Stimulated activated CD8-positive, alpha-beta memory T cell treated with anti-CD3 and anti-CD28 coated beads, Interleukin-7, amount 100 ng/mL, for 48 hours (primary cell): ENCODE results near the gene GNAS-AS1.
"Not testable (repeated sequence)": the region's sequence is repeated elsewhere in the genome, so short reads cannot be mapped to it uniquely, and the experiment has no call there.

Source experiments
- DNase-seq, 2 donors: peaks; one replicate each; pipeline ENCODE4 v3.0.0-alpha.2; 2020; ENCODE audit warnings: low read depth in 1 of 2; ENCODE audit errors: extremely low read depth in 1 of 2

The GNAS-AS1 gene

DNA sequence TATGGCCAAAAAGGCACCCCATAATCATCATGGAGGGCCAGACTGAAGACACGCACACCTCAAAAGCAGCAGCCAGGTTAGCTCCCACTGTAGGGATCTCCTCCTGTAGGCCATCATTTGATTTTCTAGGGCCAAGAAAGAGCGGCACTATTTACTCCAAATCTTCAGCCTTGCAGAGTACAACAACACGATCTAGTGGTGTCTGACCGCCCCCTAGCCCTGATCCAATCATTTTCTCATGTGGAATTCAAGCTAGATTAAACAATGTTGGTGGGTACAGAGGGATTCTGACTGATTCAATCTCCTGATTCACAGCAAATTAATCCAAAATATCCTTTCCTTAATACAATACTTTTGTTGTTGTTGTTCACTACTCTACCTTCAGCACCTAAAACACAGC is 12.5 kb downstream of the GNAS-AS1 start:
- DNase-seq = no peak

DNA sequence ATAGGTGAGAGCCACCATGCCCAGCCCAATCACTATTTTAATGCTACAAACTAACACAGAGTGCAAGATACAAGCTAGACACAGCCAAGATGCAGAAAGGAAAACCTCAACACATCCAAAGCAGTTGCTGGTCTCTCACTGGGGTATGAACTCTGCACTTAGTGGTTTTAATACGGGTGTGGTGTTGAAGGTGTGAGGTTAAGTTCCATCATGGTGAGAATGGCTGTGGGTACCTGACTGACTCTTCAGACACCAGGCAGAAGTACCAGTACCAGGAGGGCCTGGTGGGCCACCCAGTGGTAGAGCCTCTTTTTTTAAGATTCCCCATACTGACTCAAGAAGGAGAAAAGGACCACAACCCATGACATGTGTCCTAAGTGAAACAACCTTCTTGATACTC is 13.0 kb downstream of the GNAS-AS1 start:
- DNase-seq = no peak

DNA sequence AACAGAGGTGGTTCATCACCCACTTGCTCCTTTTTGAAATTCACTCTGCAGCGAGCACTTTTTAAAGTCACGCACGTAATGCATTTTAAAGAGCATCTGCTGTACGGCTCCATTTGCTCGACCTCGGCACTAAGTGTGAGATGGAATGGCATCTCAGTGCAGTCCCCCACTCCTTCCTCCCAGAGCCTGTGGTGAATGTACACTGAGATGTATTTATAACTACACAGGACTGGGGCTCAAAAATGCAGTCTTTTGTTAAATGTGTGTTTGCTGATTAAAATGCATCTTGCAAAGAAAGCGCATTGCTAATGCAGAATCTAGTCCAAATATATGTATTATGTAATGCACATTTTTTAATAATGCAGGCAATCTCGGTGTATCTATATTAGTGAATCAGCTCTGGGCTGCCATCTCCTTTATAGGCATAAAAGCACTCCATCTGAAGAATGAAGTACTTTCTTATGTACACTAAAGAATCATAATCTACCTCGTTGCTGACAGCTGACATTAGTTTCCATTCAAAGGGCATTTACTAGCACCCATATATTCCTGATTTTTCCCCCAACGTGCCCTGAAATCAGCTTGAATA is 14.0 kb downstream of the GNAS-AS1 start:
- no peak for DNase-seq

DNA sequence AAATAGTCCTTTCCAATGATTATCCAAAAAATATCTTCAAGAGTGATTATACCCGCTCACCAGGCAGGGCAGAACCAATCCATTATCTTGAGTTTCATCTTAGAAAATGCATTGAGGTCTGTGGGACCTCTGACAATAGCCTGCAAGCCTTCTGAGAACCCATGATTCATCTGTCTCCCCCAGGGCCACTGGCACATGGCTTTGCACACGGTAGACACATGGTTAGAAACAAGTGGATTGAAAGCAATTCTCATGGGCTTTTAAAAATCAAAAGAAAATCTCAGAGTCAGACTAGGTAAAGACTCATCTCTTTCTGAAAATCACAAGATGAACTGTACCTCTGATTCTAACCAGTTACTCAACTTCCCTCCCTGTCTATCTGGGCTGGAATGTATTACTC is 15.5 kb downstream of the GNAS-AS1 start:
- no peak for DNase-seq

DNA sequence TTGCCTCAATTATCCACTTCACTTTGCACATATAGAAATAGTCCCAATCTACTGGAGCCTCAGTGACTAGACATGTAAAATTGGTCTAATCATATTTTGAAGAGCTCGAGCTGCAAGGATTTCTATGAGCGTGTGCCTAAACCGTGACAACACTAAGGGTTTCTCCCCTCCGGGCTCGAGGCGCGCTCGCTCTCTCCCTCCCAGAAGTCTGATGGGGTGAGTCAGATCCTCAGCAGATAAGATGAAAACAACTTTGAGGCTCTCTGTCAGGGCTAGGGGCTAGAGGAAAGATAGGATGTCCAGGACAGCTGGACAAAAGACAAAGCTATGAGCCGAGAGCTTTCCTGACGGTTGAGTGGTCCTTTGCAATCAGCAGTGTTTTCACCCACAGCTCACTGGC is 16.8 kb downstream of the GNAS-AS1 start:
- DNase-seq = no peak

DNA sequence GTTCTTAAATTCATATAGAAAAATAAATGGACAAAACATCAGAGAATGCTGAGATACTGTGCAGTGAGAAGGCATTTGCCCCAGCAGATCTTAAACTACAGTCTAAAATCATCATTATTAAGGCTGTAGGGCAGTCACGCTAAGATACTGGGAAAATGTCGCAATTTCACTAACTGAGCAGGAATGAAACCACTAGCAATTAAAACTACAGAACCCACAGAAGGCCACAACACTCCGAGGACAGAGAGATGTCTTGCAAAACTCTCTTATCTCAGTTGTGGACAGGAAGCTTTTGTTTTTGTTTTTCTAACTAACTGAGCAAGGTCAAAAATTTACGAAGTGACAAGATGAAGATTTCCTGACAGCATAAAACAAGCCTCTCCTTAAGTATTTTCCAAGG is 18.2 kb downstream of the GNAS-AS1 start:
- DNase-seq = no peak

DNA sequence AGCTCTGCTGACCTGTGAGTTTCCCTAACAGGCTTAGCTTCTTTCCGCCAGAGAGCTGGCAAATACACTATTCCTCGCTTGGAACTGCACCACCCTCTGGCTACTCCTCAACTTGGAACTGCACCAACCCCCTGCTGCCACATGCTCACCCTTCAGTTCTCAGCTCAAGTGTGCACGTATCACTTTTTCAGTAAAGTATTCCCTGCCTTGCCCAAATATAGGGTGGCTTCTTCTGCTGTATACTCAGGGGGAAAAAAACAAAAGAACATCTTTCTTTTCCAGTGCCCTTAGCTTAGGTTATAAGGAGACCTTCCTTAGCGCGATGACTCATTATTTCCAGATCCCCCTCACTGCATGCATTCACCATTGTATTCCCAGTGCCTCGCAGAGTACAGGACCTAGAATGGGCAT is 21.2 kb downstream of the GNAS-AS1 start:
- no peak for DNase-seq

DNA sequence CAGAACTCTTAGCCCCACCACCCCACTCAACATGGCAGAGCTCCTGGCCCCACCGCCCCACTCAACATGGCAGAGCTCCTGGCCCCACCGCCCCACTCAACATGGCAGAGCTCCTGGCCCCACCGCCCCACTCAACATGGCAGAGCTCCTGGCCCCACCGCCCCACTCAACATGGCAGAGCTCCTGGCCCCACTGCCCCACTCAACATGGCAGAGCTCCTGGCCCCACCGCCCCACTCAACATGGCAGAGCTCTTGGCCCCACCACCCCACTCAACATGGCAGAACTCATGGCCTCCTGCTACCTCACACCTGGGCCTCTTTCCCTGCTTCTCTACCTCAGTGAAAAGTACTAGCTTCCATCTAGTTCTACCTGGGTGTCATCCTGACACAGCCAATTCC is 21.9 kb downstream of the GNAS-AS1 start:
- DNase-seq = not testable (repeated sequence)

DNA sequence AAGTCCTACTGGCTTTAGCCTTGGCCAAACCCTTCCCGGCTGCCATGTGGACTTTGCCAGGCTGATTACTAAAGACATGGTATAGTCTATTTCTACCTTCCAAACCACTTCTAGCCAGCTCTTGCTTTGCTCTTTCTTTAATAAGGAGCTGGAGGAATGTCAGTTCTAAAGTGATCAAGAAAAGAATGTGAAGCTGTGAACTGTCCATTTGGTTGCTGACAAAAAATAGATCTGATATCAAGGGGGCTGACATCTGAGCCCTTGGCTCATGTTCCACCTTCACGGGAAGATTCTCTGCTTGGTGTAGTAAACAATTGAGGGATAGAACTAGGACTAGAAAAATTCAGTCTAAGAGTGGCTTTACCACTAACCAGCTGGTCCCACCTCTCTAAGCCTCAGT is 22.6 kb downstream of the GNAS-AS1 start:
- no peak for DNase-seq

DNA sequence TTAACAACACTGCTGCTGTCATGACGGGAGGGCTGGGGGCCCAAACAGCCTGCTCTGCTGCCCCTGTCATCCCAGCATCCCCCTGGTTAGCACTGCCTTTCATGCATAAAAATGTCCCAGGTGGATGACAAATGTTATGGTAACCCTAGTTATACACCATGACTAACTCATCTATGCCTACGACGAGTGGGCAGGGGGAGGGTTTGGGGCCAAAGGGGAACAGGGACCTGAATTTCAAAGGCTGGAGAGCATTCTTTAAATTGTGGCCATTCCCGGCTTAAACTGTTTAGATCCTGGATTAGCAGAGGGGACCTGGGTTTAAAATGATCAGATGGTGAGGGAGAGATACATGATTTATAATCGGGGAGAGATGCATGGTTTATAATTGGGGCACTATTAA is 24.4 kb downstream of the GNAS-AS1 start:
- no peak for DNase-seq

DNA sequence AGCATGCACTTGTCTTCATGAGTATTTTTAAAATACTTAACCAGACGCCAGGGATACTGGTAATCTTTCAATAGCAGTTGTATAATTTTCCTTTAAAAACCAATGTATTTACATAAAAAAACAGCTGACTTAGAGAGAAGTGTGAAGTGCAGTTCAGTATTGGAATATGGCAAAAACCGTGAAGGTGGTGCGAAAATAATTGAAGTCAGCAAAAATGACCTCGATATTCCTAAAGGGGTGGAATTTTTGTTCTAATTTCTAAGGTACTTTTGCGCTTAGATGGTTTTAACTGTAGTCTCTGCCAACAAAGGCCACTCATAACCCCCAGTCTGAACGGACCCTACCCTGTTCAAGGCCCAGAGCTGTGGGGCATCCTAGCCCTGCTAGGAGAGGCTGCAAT is 25.3 kb downstream of the GNAS-AS1 start:
- no peak for DNase-seq

DNA sequence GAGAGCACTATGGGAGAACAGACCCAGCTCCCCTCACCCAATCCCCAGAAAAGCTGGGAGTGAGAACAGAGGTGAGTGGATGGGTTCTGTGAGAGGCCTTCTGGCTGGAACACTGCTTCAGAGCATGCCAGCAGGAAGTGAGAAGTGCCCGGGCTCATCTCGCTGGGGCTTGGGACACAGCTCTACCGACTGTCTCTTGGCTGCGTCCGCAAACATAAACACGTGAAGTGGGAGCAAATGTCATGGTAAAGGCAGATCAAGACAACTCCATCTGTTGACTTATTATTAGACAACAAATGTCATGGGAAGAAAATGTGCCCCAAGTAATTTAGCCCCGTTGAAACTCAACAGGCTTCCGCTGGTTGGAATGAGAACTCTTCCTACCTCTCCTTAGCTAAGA is 25.9 kb downstream of the GNAS-AS1 start:
- no peak for DNase-seq

DNA sequence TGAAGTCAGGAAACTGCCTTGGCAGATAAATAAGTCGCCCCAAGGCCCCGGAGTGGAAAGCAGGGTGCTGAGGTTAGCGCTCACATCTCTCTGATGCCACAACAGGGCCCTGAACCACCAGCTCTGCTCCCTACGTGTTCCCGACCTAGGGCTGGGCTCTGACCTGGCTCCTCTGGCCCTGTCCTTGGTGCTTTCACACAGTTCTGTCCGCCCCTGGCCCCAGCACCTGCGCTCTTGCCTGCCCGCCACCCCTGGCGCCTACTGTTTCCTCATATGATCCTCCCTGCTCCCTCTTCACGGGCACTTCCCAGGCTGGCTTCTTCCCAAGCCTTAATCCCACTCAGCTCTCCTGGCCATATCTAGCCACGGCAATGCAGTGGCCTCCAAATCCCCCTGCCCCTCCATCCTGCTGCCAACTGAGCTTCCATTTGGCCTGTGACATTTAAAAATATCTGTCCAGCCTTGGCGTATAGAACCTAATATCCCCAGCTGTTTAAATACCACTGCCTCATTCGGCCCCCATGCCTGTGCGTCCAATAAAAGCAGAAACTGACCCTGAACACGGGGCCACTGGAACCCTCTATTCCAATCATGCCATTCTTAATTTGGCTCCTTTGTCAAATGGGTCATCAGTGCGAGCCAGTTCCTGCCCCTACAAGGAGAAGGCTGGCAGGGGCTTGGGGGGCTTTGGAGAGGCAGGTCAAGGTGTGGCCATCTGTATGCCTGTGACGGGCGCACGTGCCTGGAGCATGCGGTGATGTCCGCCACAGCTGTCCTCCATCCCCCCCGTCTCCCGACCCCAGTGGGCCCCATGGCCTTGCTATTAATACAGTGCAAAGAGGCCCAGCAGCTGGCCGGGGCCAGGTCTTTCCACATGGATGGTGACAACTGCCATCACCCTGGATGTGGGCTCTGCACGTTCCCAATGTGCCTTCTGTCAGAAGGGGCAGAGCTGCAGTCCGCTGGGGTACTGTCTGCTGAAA is 27.7 kb downstream of the GNAS-AS1 start:
- DNase-seq = no peak

DNA sequence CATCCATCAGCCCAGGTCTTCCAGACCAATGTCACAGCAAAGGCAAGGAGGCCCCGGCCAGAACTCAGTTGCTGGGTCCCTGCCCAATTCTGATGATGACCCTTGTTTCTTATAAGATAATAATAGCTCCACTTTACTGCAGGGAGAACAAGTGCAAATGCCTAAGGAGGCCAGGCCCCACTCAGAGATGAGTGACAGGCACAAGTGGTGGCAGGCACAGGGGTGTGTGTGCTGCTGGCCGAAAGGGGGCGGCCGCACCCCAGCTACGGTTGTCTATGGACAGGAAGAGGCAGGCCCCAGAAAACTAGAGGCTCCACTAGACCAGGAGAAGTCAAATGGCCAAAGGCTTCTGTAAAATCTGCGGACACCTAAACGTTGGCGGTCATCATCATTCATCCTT is 28.6 kb downstream of the GNAS-AS1 start:
- DNase-seq = no peak

DNA sequence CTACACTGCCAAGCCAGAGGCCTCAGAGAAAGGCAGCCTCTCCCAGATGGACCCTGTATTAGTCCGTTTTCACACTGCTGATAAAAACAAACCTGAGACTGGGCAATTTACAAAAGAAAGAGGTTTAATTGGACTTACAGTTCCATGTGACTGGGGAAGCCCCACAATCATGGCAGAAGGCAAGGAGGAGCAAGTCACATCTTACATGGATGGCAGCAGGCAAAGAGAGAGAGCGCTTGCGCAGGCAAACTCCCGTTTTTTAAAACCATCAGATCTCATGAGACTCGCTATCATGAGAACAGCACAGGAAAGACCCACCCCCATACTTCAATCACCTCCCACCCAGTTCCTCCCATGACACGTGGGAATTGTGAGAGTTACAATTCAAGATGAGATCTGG is 30.2 kb downstream of the GNAS-AS1 start:
- not testable (repeated sequence) for DNase-seq

DNA sequence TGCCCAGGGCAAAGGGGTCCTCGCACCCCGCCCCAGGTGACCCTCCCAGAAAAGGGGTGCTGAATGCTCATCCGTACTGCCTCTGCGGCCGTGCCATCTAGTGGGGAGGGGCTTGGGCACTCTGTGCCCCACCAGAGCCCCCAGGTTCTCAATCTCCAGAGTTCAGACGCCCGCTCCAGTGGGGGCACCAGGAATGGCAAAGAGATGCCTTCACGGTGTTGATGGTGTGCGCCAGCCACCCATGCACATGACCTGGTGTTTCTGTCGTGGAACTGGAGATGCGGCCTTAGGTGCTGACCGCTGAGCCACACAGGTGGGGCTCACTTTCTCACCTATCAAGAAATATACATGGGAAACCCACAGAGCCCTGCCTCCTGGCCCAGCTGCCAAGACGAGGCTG is 30.8 kb downstream of the GNAS-AS1 start:
- DNase-seq = no peak

DNA sequence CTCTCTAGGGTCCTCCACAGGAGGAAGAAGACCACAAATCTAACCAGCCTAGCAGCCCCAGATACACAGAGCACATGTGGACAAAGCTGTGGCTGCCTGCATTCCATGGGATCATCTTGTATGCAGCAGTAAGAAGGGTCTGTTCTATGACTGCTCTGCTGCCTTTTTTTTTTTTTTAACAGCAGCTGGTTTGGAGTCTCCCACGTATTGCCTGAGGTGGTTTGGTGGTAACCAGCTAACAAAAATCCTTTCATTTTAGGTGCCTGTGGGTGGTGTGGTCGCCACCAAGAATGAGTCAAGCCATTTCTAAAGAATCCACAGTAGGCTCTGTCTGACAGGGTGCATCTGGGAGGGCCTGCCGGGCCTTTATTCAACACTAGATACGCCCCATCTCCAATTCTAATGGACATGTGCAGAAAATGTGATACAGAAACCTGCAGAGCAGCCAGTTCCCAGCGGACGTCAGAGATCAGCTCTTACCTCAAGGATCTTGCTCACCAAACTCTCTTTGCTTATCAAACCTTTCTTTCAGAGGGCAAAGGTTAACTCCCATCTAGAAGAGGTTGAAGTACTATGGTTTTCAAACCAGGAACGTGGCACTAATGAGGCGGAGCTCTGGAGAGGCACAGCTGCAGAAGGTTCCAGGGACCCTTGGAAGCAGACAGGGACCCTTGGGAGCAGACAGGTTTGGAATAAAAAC is 32.0 kb downstream of the GNAS-AS1 start:
- DNase-seq = peak; percentile 59 to 79

DNA sequence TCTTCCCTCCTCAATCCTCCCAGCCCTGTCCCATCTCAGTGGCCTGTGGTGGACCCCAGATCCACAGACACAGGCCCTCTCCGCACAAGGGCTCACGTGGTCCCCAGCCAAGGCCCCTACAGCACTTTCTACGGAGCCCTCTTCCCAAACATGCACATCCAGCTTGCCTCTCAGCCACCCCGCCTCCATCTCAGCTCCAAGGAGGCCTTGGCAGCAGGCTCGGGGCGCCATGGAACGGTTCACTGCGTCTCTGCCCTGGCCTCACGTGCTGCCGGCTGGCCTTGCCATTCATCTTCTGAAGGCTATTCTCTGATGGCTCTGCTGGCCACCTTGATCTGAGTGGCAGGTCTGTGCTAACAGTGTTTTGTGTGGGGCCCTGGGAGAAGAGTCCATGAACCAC is 33.0 kb downstream of the GNAS-AS1 start:
- no peak for DNase-seq

DNA sequence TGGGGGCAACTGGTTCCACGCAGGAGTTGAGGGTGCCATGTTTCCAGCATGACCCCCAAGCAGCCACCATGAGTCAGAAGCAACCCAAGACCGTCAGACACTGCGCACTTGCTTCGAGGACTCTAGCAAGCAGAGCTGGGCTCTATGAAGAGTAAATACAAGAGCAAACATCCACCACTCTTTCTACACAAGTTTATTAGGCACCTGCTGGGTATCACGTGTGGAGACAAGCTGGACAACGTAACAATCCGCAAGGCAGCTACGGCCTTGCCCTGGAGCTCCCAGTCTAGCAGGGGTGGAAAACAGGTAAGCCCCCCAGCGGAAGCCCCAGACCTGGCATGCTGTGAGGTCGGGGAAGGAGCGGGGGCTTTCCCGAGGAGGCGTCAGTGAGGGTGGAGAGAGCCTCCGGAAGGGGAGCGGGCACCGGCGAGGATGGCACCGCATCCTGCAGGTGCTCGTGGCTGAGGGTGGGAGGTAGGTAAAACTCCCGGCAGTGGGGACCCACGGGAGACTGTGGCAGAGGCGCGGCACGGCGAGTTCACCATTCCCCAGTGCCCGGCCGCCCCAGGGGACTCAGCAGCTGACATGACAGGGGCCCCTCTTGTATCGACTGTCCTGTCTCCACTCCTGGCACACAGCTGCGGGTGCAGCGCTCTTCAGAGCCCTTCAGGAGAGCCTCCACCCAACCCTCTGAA is 33.6 kb downstream of the GNAS-AS1 start:
- no peak for DNase-seq

DNA sequence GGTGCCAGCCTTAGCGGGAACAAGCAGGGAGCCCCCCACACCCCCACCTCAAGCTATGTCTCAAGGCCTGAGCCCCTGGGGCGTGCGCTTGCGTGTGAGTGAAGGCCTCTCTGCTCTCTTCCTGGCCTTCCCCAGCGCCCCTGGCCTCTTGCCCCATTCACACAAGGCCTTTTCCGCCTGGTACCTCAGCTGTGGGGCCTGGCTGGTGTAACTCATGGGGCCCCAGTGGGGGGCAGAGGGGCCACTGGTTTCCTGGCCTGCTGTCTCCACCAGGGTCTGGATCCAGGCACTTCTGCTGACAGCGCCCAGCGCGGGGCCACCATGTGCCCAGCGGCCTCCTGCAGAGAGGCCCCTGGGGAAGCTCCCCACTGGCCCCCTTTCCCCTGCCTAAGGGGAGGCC is 34.7 kb downstream of the GNAS-AS1 start:
- DNase-seq = no peak

DNA sequence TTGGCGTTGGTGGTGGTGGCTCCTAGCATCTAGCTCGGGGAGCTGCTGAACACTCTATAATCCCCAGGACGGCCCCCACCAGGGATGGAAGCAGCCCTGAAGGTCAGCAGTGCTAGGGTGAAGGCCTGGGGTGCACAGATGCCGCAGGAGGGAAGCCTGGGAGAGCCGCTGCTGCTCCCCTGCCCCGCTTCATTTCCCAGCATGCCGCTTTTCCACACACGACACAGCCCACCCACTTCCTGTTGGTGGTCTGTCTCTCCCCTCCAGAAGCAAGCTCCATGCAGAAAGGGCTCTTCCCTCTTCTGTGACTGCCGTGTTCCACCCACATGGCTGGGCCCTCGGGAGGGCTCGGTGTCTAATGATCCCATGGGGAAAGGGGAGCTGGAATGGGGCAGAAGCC is 35.3 kb downstream of the GNAS-AS1 start:
- no peak for DNase-seq
